Endothelial cell of umbilical vein (primary cell): ENCODE results near the gene HTRA3. TPM values are rescaled to one million over a fixed set of nuclear protein-coding genes. Genes with fewer than 3 reads are reported as not detected.

Experiments used
- BruUV-seq: library from RNA; stranded (reverse); fragments of 400-500 nt; replicated peaks from 2 replicates; lab custom pipeline; 2021; lab: Mats Ljungman, UMichigan
- CTCF ChIA-PET: fragments of 300-600, 350-600 bp; sonication (Branson Sonifier 250); formaldehyde crosslinking; loops from one replicate; lab custom pipeline; 2021; ENCODE audit warnings: antibody characterized with exemption, inconsistent platforms; lab: Charles Lee
- POLR2A ChIA-PET: fragments of 300-600, 350-600 bp; sonication (Branson Sonifier 250); formaldehyde crosslinking; loops from one replicate; lab custom pipeline; 2021; ENCODE audit warnings: antibody characterized with exemption, inconsistent platforms; lab: Charles Lee
- DNase-seq: peaks from one replicate; pipeline ENCODE4 v3.0.0-alpha.2; 2011; ENCODE audit warnings: low read depth, low spot score
- FAIRE-seq: peaks from 2 replicates; lab custom pipeline; 2011; peaks lifted over from hg19 to GRCh38; lab: Jason Lieb, UNC
- H2AFZ ChIP-seq: 2 replicates; pipeline ENCODE4 v1.6.0; 2012; ENCODE audit warnings: low read depth, low read length, control low read depth, inconsistent platforms
- H3K27ac ChIP-seq: 2 replicates; pipeline ENCODE4 v1.5.1; 2011; ENCODE audit warnings: low read depth, mild to moderate bottlenecking, control low read depth, low read length, moderate library complexity; ENCODE audit not compliant: insufficient read depth
- H3K27me3 ChIP-seq, 2 experiments: 2 replicates each; pipeline versions ENCODE4 v1.6.0 to v1.6.1; 2011; ENCODE audit warnings: low read length in 2 of 2, mixed read lengths in 1 of 2; ENCODE audit not compliant: control insufficient read depth in 2 of 2, insufficient read depth in 2 of 2
- H3K36me3 ChIP-seq, 2 experiments: 2 replicates in 1 of 2; 3 replicates in 1 of 2; pipeline ENCODE4 v1.5.1; 2011; ENCODE audit warnings: low read length in 2 of 2, mild to moderate bottlenecking in 1 of 2, moderate library complexity in 1 of 2; ENCODE audit not compliant: control insufficient read depth in 2 of 2, insufficient read depth in 2 of 2; ENCODE audit errors: extremely low read depth in 1 of 2
- H3K4me1 ChIP-seq: 3 replicates; pipeline ENCODE4 v1.5.1; 2011; ENCODE audit warnings: mild to moderate bottlenecking, low read length; ENCODE audit not compliant: control insufficient read depth, insufficient read depth; ENCODE audit errors: extremely low read depth
- H3K4me2 ChIP-seq: 2 replicates; pipeline ENCODE4 v1.6.1; 2011; ENCODE audit warnings: low read length, control low read depth, mixed read lengths; ENCODE audit not compliant: insufficient read depth
- H3K4me3 ChIP-seq, 3 experiments: fragments of 200-600 bp in 1 of 3; sonication (generic), shearing (Covaris generic) in 1 of 3; replicated peaks in 1 of 3; 2 replicates each; pipeline ENCODE4 v1.5.1; 2011 to 2016; ENCODE audit warnings: control low read depth in 3 of 3, low read length in 3 of 3, mild to moderate bottlenecking in 2 of 3, inconsistent platforms in 1 of 3, low read depth in 1 of 3, moderate library complexity in 1 of 3; ENCODE audit not compliant: insufficient read depth in 1 of 3
- H3K79me2 ChIP-seq: 2 replicates; pipeline ENCODE4 v1.6.0; 2012; ENCODE audit warnings: low read length, inconsistent platforms; ENCODE audit not compliant: control insufficient read depth, insufficient read depth
- H3K9ac ChIP-seq: replicated peaks from 2 replicates; pipeline ENCODE3; 2011; ENCODE audit warnings: low read length, control low read depth; ENCODE audit not compliant: insufficient read depth; ENCODE audit errors: extremely low read depth
- H3K9me1 ChIP-seq: replicated peaks from 3 replicates; pipeline ENCODE4 v1.6.0; 2011; ENCODE audit warnings: mild to moderate bottlenecking, low read length; ENCODE audit not compliant: control insufficient read depth, insufficient read depth; ENCODE audit errors: extremely low read depth
- H3K9me3 ChIP-seq: replicated peaks from 2 replicates; pipeline ENCODE4 v1.5.1; 2012; ENCODE audit warnings: low read length, inconsistent platforms; ENCODE audit not compliant: control insufficient read depth, insufficient read depth
- H4K20me1 ChIP-seq: replicated peaks from 2 replicates; pipeline ENCODE3; 2011; ENCODE audit warnings: mild to moderate bottlenecking, low read length; ENCODE audit not compliant: control insufficient read depth, insufficient read depth; ENCODE audit errors: extremely low read depth
- EZH2 ChIP-seq: IDR thresholded peaks from 2 replicates; pipeline ENCODE4 v1.6.1; 2012; ENCODE audit warnings: borderline replicate concordance, low read depth, mild to moderate bottlenecking, moderate library complexity, low read length, inconsistent platforms; ENCODE audit not compliant: severe bottlenecking
- GATA2 ChIP-seq: IDR thresholded peaks from 2 replicates; pipeline ENCODE4 v1.7.0; 2011; ENCODE audit warnings: low read depth, mild to moderate bottlenecking, moderate library complexity, mixed read lengths, low read length; ENCODE audit not compliant: insufficient read length, insufficient read depth
- JUN ChIP-seq: IDR thresholded peaks from 2 replicates; pipeline ENCODE4 v1.6.1; 2011; ENCODE audit warnings: borderline replicate concordance, low read depth; ENCODE audit not compliant: insufficient read length, insufficient read depth
- MAX ChIP-seq: IDR thresholded peaks from 2 replicates; pipeline ENCODE4 v1.6.1; 2011; ENCODE audit not compliant: insufficient read depth, insufficient read length
- MYC ChIP-seq: IDR thresholded peaks from one replicate; pipeline ENCODE4 v1.6.1; 2011; ENCODE audit warnings: mild to moderate bottlenecking, low read depth, low read length
- POLR2A ChIP-seq: IDR thresholded peaks from 2 replicates; pipeline ENCODE4 v1.6.1; 2012; ENCODE audit warnings: low read depth, mild to moderate bottlenecking, control low read depth, low read length
- POLR2AphosphoS5 ChIP-seq: IDR thresholded peaks from 2 replicates; pipeline ENCODE4 v1.6.1; 2012; ENCODE audit warnings: low read depth, mild to moderate bottlenecking, control low read depth, low read length, moderate library complexity; ENCODE audit not compliant: insufficient read depth
- dilution Hi-C: fragments of 300-500 bp; cut with MboI; formaldehyde crosslinking; loops from one replicate; pipeline ENCODE4 v1.15.0; 2019; ENCODE audit warnings: low sequenced_read_pairs; ENCODE audit not compliant: extremely low pct_ligation_motif_present
- intact Hi-C: fragments of 100-400 bp; cut with micrococcal nuclease; formaldehyde crosslinking; loops from one replicate; pipeline ENCODE4 v1.10.0; 2022
- polyA plus RNA-seq, 4 experiments: library from polyadenylated mRNA; depleted of rRNA in 3 of 4; stranded (reverse) in 3 of 4; unstranded in 1 of 4; fragments of >200 nt; gene quantifications; 2 replicates each; pipeline versions ENCODE4 v1.2.1 to v1.2.3, GENCODE V29; 2011 to 2012; ENCODE audit warnings: missing spikeins in 1 of 4
- total RNA-seq: library from RNA; stranded (reverse); gene quantifications from 2 replicates; pipeline ENCODE4 v1.2.3, GENCODE V29; 2021
- TF ChIP-seq, protein P1 (sequence below), 2 donors: IDR thresholded peaks; 1 replicate in 1 of 2; 2 replicates in 1 of 2; pipeline ENCODE4 v1.5.1; 2011; ENCODE audit warnings: low read length in 2 of 2, mild to moderate bottlenecking in 2 of 2, moderate library complexity in 2 of 2, control low read depth in 1 of 2, inconsistent platforms in 1 of 2, low read depth in 1 of 2; ENCODE audit not compliant: insufficient read depth in 1 of 2; ENCODE audit errors: extremely low read depth in 1 of 2

Gene HTRA3
- total and polyA plus RNA-seq, 2 donors (not counting 3 experiments of a cell fraction or from before 2014, with no cell fraction given) = 9.0 to 12.0 TPM

DNA sequence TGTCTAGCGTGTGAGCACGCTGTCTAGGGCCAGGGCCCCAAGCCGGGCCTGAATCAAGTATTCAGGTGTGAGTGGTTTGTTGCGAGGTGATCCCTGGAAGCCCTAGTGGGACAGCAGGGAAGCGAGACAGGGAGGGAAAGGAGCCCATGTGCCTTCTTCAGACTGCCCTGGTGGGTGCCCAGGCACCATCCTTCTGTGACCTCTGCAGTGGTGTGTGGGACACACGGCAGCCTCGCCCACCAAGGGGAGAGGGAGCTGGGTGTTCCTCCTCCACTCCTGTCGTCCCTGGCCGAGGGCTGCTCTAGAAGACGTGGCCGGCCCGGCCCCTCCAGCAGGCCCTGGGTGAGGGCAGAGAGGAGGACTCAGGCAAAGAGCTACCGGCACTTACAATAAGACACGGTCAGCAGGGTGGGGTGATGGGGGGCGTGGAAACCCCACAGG, 47.4 kb downstream of the HTRA3 start:
- no peaks in the 10 kb centered on the region for H4K20me1 ChIP-seq
- ChIA-PET POLR2A (no interaction called here), CTCF (no interaction called here)
- DNase-seq (no peak), FAIRE-seq (no peak)
- no peaks in the 10 kb centered on the region for H3K36me3 ChIP-seq
- H2AFZ ChIP-seq = no peak overlapping the region
- no peak overlapping the region for H3K4me3 ChIP-seq
- peaks cover 7% of the 10 kb centered on the region for H3K4me1 ChIP-seq
- H3K27ac ChIP-seq = no peak overlapping the region
- H3K27me3 ChIP-seq = peaks cover 1 to 8% of the 10 kb centered on the region in 2 experiments
- H3K9me3 ChIP-seq = no peaks in the 10 kb centered on the region
- H3K79me2 ChIP-seq = no peaks in the 10 kb centered on the region
- H3K4me2 ChIP-seq = no peak overlapping the region
- H3K9me1 ChIP-seq = no peaks in the 10 kb centered on the region
- TF ChIP-seq EZH2 = no peak
- TF ChIP-seq POLR2AphosphoS5 = no peak
- no peak for TF ChIP-seq POLR2A
- TF ChIP-seq, protein P1, sequence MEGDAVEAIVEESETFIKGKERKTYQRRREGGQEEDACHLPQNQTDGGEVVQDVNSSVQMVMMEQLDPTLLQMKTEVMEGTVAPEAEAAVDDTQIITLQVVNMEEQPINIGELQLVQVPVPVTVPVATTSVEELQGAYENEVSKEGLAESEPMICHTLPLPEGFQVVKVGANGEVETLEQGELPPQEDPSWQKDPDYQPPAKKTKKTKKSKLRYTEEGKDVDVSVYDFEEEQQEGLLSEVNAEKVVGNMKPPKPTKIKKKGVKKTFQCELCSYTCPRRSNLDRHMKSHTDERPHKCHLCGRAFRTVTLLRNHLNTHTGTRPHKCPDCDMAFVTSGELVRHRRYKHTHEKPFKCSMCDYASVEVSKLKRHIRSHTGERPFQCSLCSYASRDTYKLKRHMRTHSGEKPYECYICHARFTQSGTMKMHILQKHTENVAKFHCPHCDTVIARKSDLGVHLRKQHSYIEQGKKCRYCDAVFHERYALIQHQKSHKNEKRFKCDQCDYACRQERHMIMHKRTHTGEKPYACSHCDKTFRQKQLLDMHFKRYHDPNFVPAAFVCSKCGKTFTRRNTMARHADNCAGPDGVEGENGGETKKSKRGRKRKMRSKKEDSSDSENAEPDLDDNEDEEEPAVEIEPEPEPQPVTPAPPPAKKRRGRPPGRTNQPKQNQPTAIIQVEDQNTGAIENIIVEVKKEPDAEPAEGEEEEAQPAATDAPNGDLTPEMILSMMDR (IDR thresholded peaks at IDR 0.05; ENCODE audit: extremely low read depth in 1 of 2, insufficient read depth in 1 of 2, low read depth in 1 of 2, low read length in 2 of 2) = no peak
- no peak for TF ChIP-seq JUN
- no peak for TF ChIP-seq GATA2
- TF ChIP-seq MAX = no peak
- no peak for TF ChIP-seq MYC
- intact Hi-C loops (no loop called here), dilution Hi-C loops (no loop called here)
- no TSS peak for BruUV-seq
- H3K9ac ChIP-seq = no peak overlapping the region
